Keratinocyte (primary cell): ENCODE results near the gene C11orf71. TPM values are rescaled to one million over a fixed set of nuclear protein-coding genes. Genes with fewer than 3 reads are reported as not detected.

ENCODE experiments used
- DNase-seq: peaks from one replicate; pipeline ENCODE4 v3.0.0-alpha.2; 2011; ENCODE audit warnings: low read depth, missing footprints, low spot score
- FAIRE-seq: peaks from 2 replicates; lab custom pipeline; 2011; peaks lifted over from hg19 to GRCh38; lab: Jason Lieb, UNC
- H2AFZ ChIP-seq: 2 replicates; pipeline ENCODE4 v1.6.0; 2012; ENCODE audit warnings: low read length, control low read depth, inconsistent platforms; ENCODE audit not compliant: control insufficient read depth
- H3K27ac ChIP-seq: 2 replicates; pipeline ENCODE4 v1.5.1; 2011; ENCODE audit warnings: low read length; ENCODE audit not compliant: control insufficient read depth, insufficient read depth
- H3K27me3 ChIP-seq: 3 replicates; pipeline ENCODE4 v1.6.0; 2011; ENCODE audit warnings: low read length; ENCODE audit not compliant: control insufficient read depth, insufficient read depth; ENCODE audit errors: extremely low read depth
- H3K36me3 ChIP-seq, 2 experiments: 2 replicates in 1 of 2; 3 replicates in 1 of 2; pipeline ENCODE4 v1.5.1; 2011; ENCODE audit warnings: low read length in 2 of 2, mild to moderate bottlenecking in 1 of 2; ENCODE audit not compliant: control insufficient read depth in 2 of 2, insufficient read depth in 2 of 2; ENCODE audit errors: extremely low read depth in 1 of 2
- H3K4me1 ChIP-seq: 3 replicates; pipeline ENCODE4 v1.5.1; 2011; ENCODE audit warnings: low read length; ENCODE audit not compliant: control insufficient read depth, insufficient read depth; ENCODE audit errors: extremely low read depth
- H3K4me2 ChIP-seq: 3 replicates; pipeline ENCODE4 v1.6.0; 2011; ENCODE audit warnings: low read depth, low read length; ENCODE audit not compliant: control insufficient read depth, insufficient read depth; ENCODE audit errors: extremely low read depth
- H3K4me3 ChIP-seq, 3 experiments: fragments of 200-600 bp in 1 of 3; sonication (generic) in 1 of 3; 2 replicates in 2 of 3; 3 replicates in 1 of 3; pipeline ENCODE4 v1.5.1; 2011 to 2016; ENCODE audit warnings: low read length in 3 of 3, mild to moderate bottlenecking in 3 of 3, control low read depth in 2 of 3, inconsistent platforms in 1 of 3, low read depth in 1 of 3, mixed read lengths in 1 of 3, mixed run types in 1 of 3, moderate library complexity in 1 of 3; ENCODE audit not compliant: control insufficient read depth in 2 of 3, insufficient read depth in 2 of 3; ENCODE audit errors: extremely low read depth in 1 of 3
- H3K79me2 ChIP-seq: 2 replicates; pipeline ENCODE4 v1.6.0; 2012; ENCODE audit warnings: low read length; ENCODE audit not compliant: control insufficient read depth, insufficient read depth
- H3K9ac ChIP-seq: 3 replicates; pipeline ENCODE4 v1.6.0; 2011; ENCODE audit warnings: low read length; ENCODE audit not compliant: control insufficient read depth, insufficient read depth; ENCODE audit errors: extremely low read depth
- H3K9me1 ChIP-seq: 3 replicates; pipeline ENCODE4 v1.6.0; 2011; ENCODE audit warnings: low read length; ENCODE audit not compliant: control insufficient read depth, insufficient read depth; ENCODE audit errors: extremely low read depth
- H3K9me3 ChIP-seq: 2 replicates; pipeline ENCODE4 v1.5.1; 2012; ENCODE audit warnings: low read depth, low read length; ENCODE audit not compliant: control insufficient read depth
- H4K20me1 ChIP-seq: 3 replicates; pipeline ENCODE4 v1.6.0; 2011; ENCODE audit warnings: low read length; ENCODE audit not compliant: control insufficient read depth, insufficient read depth; ENCODE audit errors: extremely low read depth
- EZH2 ChIP-seq: IDR thresholded peaks from one replicate; pipeline ENCODE4 v1.6.1; 2012; ENCODE audit warnings: inconsistent platforms, mild to moderate bottlenecking, low read length, moderate library complexity
- dilution Hi-C: fragments of 300-500 bp; cut with MboI; formaldehyde crosslinking; loops from one replicate; pipeline ENCODE4 v1.7.0; 2020; ENCODE audit warnings: low sequenced_read_pairs; ENCODE audit not compliant: extremely low pct_ligation_motif_present
- polyA plus RNA-seq, 5 experiments: library from polyadenylated mRNA; depleted of rRNA in 3 of 5; stranded (reverse) in 3 of 5; stranded (forward) in 1 of 5; unstranded in 1 of 5; fragments of >200 nt; gene quantifications; 1 replicate in 1 of 5; 2 replicates in 3 of 5; 3 replicates in 1 of 5; pipeline versions ENCODE4 v1.2.1 to v1.2.3, GENCODE V29; 2011 to 2012; ENCODE audit warnings: missing spikeins in 2 of 5, low read depth in 1 of 5, low replicate concordance in 1 of 5
- TF ChIP-seq, protein P1 (sequence below), 3 experiments: IDR thresholded peaks in 1 of 3; conservative IDR thresholded peaks in 1 of 3; optimal IDR thresholded peaks in 1 of 3; 2 replicates in 2 of 3; 3 replicates in 1 of 3; pipeline versions ENCODE3 to v1.5.1; 2011; ENCODE audit warnings: low read length in 3 of 3, mild to moderate bottlenecking in 3 of 3, moderate library complexity in 2 of 3, control low read depth in 1 of 3, inconsistent platforms in 1 of 3; ENCODE audit not compliant: insufficient read depth in 2 of 3; ENCODE audit errors: extremely low read depth in 1 of 3

Gene C11orf71
- polyA plus RNA-seq, 1 donor (not counting 4 experiments of a cell fraction or from before 2014, with no cell fraction given) = 2.1 TPM

DNA sequence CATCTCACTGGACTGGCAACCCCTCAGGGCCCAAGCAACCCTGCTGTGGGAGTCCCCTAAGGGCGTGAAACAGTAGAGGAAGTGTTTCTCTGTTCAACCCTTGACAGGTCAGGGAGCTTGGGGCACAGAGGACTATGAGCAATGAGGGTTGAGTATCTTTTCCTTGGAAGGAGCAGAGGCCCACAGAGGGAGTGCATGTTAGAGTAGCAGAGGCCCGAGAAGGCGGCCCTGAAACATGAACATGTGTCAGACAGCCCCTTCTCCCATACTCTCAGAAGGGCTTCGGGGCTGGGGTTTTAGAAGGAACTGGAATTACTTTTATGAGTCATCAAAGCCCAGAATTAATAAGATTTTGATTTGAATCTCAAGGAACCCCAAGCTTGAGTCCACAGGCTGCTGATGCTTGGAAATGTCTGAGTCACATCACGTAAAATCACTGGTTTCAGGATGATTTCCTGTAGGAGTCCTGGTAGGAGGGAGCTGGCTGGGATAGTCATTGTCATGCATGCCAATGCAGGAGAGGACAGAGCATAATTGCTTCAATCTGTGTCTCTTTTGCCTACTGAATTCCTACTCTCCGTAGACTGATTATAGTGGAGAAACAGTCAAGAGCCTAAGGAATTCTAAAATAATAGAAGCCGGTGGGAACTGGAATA, 22.6 kb downstream of the C11orf71 start:
- H3K4me1 ChIP-seq = no peaks in the 10 kb centered on the region
- TF ChIP-seq EZH2 = no peak
- TF ChIP-seq, protein P1, sequence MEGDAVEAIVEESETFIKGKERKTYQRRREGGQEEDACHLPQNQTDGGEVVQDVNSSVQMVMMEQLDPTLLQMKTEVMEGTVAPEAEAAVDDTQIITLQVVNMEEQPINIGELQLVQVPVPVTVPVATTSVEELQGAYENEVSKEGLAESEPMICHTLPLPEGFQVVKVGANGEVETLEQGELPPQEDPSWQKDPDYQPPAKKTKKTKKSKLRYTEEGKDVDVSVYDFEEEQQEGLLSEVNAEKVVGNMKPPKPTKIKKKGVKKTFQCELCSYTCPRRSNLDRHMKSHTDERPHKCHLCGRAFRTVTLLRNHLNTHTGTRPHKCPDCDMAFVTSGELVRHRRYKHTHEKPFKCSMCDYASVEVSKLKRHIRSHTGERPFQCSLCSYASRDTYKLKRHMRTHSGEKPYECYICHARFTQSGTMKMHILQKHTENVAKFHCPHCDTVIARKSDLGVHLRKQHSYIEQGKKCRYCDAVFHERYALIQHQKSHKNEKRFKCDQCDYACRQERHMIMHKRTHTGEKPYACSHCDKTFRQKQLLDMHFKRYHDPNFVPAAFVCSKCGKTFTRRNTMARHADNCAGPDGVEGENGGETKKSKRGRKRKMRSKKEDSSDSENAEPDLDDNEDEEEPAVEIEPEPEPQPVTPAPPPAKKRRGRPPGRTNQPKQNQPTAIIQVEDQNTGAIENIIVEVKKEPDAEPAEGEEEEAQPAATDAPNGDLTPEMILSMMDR (optimal IDR thresholded peaks at IDR 0.05 in 1 of 3, IDR thresholded peaks at IDR 0.05 in 1 of 3, conservative IDR thresholded peaks at IDR 0.05 in 1 of 3; ENCODE audit: extremely low read depth in 1 of 3, insufficient read depth in 2 of 3, low read length in 3 of 3) = no peak
- no peak for DNase-seq
- no peaks in the 10 kb centered on the region for H3K79me2 ChIP-seq
- no peaks in the 10 kb centered on the region for H3K36me3 ChIP-seq
- no peak overlapping the region for H2AFZ ChIP-seq
- no peak overlapping the region for H3K27ac ChIP-seq
- no peaks in the 10 kb centered on the region for H3K9me3 ChIP-seq
- H4K20me1 ChIP-seq = no peaks in the 10 kb centered on the region
- no peak for FAIRE-seq
- no peak overlapping the region for H3K9ac ChIP-seq
- dilution Hi-C loops = no loop called here
- H3K4me3 ChIP-seq = no peak overlapping the region
- no peaks in the 10 kb centered on the region for H3K27me3 ChIP-seq
- H3K4me2 ChIP-seq = no peak overlapping the region
- H3K9me1 ChIP-seq = no peaks in the 10 kb centered on the region

- no peak overlapping the region for H3K27ac ChIP-seq
- H3K9ac ChIP-seq = no peak overlapping the region
- no peak for DNase-seq
- TF ChIP-seq EZH2 = no peak
- TF ChIP-seq, protein P1 (optimal IDR thresholded peaks at IDR 0.05 in 1 of 3, IDR thresholded peaks at IDR 0.05 in 1 of 3, conservative IDR thresholded peaks at IDR 0.05 in 1 of 3; ENCODE audit: extremely low read depth in 1 of 3, insufficient read depth in 2 of 3, low read length in 3 of 3) = no peak
- no peak overlapping the region for H3K4me2 ChIP-seq
- no peak for FAIRE-seq
- no peaks in the 10 kb centered on the region for H3K79me2 ChIP-seq
- H4K20me1 ChIP-seq = no peaks in the 10 kb centered on the region
- no peak overlapping the region for H2AFZ ChIP-seq
- H3K4me3 ChIP-seq = no peak overlapping the region
- H3K9me3 ChIP-seq = no peaks in the 10 kb centered on the region
- no peaks in the 10 kb centered on the region for H3K36me3 ChIP-seq
- dilution Hi-C loops = no loop called here
- H3K9me1 ChIP-seq = no peaks in the 10 kb centered on the region
- no peaks in the 10 kb centered on the region for H3K27me3 ChIP-seq
- H3K4me1 ChIP-seq = no peaks in the 10 kb centered on the region
Observed at GRCh38 chr11:114375052-114375451, 25.3 kb downstream of the C11orf71 start.
